ENCODE measurements around the gene NIP7. TPM values are rescaled to one million over a fixed set of nuclear protein-coding genes. Genes with fewer than 3 reads are reported as not detected.

The NIP7 gene
- total RNA-seq, 1 donor from 2014 or later: 22.9 TPM

GRCh38 chr16:69314534-69314933 is 25.0 kb upstream of the NIP7 start:
- no peak overlapping the region for H3K27ac Mint-ChIP-seq
- peaks cover 7% of the 10 kb centered on the region for H3K36me3 Mint-ChIP-seq (ENCODE audit: insufficient read depth)
- H3K4me3 Mint-ChIP-seq (ENCODE audit: low read depth): no peak overlapping the region
- DNase-seq (ENCODE audit: low spot score, unreplicated experiment): no peak
- H3K9me3 Mint-ChIP-seq (ENCODE audit: low read depth): no peaks in the 10 kb centered on the region
- H3K4me1 Mint-ChIP-seq (ENCODE audit: low read depth): peaks cover 5% of the 10 kb centered on the region
- TF ChIP-seq, protein P1, sequence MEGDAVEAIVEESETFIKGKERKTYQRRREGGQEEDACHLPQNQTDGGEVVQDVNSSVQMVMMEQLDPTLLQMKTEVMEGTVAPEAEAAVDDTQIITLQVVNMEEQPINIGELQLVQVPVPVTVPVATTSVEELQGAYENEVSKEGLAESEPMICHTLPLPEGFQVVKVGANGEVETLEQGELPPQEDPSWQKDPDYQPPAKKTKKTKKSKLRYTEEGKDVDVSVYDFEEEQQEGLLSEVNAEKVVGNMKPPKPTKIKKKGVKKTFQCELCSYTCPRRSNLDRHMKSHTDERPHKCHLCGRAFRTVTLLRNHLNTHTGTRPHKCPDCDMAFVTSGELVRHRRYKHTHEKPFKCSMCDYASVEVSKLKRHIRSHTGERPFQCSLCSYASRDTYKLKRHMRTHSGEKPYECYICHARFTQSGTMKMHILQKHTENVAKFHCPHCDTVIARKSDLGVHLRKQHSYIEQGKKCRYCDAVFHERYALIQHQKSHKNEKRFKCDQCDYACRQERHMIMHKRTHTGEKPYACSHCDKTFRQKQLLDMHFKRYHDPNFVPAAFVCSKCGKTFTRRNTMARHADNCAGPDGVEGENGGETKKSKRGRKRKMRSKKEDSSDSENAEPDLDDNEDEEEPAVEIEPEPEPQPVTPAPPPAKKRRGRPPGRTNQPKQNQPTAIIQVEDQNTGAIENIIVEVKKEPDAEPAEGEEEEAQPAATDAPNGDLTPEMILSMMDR (IDR thresholded peaks at IDR 0.05; ENCODE audit: unreplicated experiment): no peak
- no peaks in the 10 kb centered on the region for H3K27me3 Mint-ChIP-seq

DNA sequence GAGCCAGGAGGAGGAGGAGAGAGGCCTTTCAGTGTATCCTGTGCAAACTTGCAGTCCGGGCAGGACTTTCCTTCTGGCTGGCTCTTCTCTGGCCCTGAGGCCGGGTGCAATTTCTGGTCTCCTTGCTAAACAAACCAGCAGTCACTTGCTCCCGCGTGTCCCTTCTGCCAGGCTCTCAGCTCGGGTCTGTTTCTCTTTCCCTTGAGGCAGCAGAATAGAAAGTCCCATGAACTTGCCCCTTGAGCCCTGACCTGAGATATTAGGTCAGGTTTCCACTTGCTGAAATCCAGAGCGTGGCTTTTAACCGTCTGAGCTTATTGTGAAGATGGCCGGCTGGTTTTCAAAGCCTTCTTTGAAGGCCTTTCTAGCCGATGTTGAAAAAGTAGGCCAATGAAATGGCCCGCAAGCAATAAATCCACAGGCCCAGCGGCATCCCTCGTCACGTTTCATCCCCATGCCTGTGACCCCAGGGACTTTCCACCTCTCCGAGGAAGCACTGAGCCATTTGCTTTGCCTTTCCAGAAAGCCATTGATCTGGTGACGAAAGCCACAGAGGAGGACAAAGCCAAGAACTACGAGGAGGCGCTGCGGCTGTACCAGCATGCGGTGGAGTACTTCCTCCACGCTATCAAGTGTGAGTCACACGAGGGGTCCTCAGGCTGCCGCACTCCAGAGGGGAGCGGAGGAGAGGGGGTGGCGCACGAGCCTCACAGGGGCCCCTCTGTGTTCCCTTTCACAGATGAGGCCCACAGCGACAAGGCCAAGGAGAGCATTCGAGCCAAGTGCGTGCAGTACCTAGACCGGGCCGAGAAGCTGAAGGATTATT is 23.9 kb upstream of the NIP7 start:
- H3K36me3 Mint-ChIP-seq (ENCODE audit: insufficient read depth): peaks cover 8% of the 10 kb centered on the region
- no peak overlapping the region for H3K27ac Mint-ChIP-seq
- H3K4me3 Mint-ChIP-seq (ENCODE audit: low read depth): no peak overlapping the region
- DNase-seq (ENCODE audit: low spot score, unreplicated experiment): no peak
- H3K4me1 Mint-ChIP-seq (ENCODE audit: low read depth): peaks cover 5% of the 10 kb centered on the region
- no peaks in the 10 kb centered on the region for H3K9me3 Mint-ChIP-seq (ENCODE audit: low read depth)
- H3K27me3 Mint-ChIP-seq: no peaks in the 10 kb centered on the region
- TF ChIP-seq, protein P1 (IDR thresholded peaks at IDR 0.05; ENCODE audit: unreplicated experiment): no peak

DNA sequence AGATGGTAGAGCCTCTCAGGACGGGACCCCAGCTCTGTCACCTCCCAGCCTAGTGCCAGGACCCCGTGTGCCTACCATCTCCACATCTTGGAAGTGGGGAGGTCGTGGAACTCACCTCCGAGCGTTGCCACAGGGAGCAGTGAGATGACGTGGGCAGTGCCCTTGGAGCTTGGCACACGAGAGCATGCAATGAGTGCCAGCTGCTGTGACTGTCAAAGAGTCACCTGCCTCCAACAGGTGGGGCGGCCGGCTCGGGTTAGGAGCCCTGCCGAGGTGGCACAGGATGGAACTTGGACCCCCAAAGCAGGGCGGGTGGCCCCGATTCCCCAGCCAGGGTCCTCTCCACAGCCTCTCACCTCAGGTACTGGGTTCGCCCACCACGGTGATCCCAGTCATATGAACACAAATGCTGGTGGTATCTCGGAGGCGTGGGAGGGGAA is 23.0 kb upstream of the NIP7 start:
- Mint-ChIP-seq H3K4me3 (ENCODE audit: low read depth) (no peak overlapping the region), H3K4me1 (ENCODE audit: low read depth) (peaks cover 5% of the 10 kb centered on the region), H3K9me3 (ENCODE audit: low read depth) (no peaks in the 10 kb centered on the region), H3K27ac (no peak overlapping the region), H3K36me3 (ENCODE audit: insufficient read depth) (peaks cover 15% of the 10 kb centered on the region), H3K27me3 (no peaks in the 10 kb centered on the region)
- no peak for DNase-seq (ENCODE audit: low spot score, unreplicated experiment)
- TF ChIP-seq, protein P1 (IDR thresholded peaks at IDR 0.05; ENCODE audit: unreplicated experiment): no peak

DNA sequence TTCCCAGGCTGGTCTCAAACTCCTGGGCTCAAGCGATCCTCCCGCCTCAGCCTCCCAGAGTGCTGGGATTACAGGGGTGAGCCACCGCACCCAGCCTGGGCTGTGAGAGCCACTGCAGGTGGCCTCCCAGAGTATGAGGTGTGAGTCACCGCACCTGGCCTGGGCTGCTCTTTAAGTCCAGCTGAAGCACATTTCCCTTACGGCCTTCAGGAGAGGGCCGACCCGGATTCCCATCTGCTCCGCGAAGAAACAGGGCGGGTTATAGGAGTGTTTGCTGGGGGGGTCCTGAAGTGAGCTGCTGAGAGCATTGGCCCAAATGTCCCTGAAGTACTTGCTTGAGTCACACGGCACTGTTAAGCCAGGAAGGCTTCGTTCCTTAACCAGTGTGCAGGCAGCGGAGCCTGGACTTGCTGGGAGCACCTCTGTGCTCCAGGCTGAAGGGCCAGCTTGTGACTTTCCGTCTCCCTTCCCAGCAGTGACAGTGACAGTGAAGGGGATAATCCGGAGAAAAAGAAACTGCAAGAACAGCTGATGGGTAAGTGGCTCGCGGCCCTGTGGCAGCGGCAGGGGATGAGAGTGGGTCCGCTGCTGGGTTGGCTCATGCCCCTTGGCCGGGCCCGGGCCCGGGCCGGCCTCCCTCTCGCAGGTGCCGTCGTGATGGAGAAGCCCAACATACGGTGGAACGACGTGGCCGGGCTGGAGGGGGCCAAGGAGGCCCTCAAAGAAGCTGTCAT is 21.2 kb upstream of the NIP7 start:
- Mint-ChIP-seq H3K27ac (no peak overlapping the region), H3K27me3 (no peaks in the 10 kb centered on the region), H3K9me3 (ENCODE audit: low read depth) (no peaks in the 10 kb centered on the region), H3K4me3 (ENCODE audit: low read depth) (no peak overlapping the region), H3K36me3 (ENCODE audit: insufficient read depth) (peaks cover 21% of the 10 kb centered on the region), H3K4me1 (ENCODE audit: low read depth) (no peaks in the 10 kb centered on the region)
- no peak for DNase-seq (ENCODE audit: low spot score, unreplicated experiment)
- TF ChIP-seq, protein P1 (IDR thresholded peaks at IDR 0.05; ENCODE audit: unreplicated experiment): no peak

DNA sequence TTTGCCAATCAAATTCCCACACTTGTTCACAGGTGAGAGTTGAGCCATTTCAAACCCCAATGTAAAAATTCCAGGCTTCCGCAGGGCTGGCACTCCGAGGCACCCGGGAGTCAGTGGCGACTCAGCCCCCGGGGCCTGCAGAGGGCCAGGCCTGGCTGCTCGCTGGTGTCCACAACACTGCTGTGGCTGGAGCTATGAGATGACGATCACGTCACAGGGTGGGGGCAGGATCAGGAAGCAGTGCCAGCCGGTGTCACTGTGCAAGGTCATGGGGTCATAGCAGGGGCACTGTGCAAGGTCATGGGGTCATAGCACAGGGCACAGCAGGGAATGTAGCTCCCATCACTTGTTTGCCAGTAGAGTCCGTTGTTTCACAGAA is 20.7 kb upstream of the NIP7 start:
- H3K4me1 Mint-ChIP-seq (ENCODE audit: low read depth): no peaks in the 10 kb centered on the region
- H3K27me3 Mint-ChIP-seq: no peaks in the 10 kb centered on the region
- H3K27ac Mint-ChIP-seq: no peak overlapping the region
- no peak for DNase-seq (ENCODE audit: low spot score, unreplicated experiment)
- TF ChIP-seq, protein P1 (IDR thresholded peaks at IDR 0.05; ENCODE audit: unreplicated experiment): no peak
- no peaks in the 10 kb centered on the region for H3K9me3 Mint-ChIP-seq (ENCODE audit: low read depth)
- H3K36me3 Mint-ChIP-seq (ENCODE audit: insufficient read depth): peaks cover 21% of the 10 kb centered on the region
- H3K4me3 Mint-ChIP-seq (ENCODE audit: low read depth): no peak overlapping the region
